Lower lobe of right lung (tissue), 2 donors: ENCODE data around the gene COCH. TPM values are rescaled to one million over a fixed set of nuclear protein-coding genes. Genes with fewer than 3 reads are reported as not detected.
"Not testable (repeated sequence)": the region's sequence is repeated elsewhere in the genome, so short reads cannot be mapped to it uniquely, and the experiment has no call there.

Source experiments
- ATAC-seq, 2 donors: fragments of 200-7000 bp; cut with Tn5 transposase; one replicate each; pipeline ENCODE4 v1.9.1; 2020 to 2022; ENCODE audit warnings: mild to moderate bottlenecking in 2 of 2, moderate library complexity in 2 of 2
- DNase-seq: peaks from one replicate; pipeline ENCODE4 v3.0.0-alpha.2; 2020
- H3K27ac ChIP-seq: fragments of 200-600 bp; one replicate; pipeline ENCODE4 v1.8.0; 2022
- H3K27me3 ChIP-seq: fragments of 200-600 bp; one replicate; pipeline ENCODE4 v1.8.0; 2022; ENCODE audit warnings: low read depth
- H3K36me3 ChIP-seq: fragments of 200-600 bp; one replicate; pipeline ENCODE4 v1.8.0; 2022; ENCODE audit warnings: mild to moderate bottlenecking
- H3K4me1 ChIP-seq: fragments of 200-600 bp; one replicate; pipeline ENCODE4 v1.8.0; 2022
- H3K4me3 ChIP-seq: fragments of 200-600 bp; one replicate; pipeline ENCODE4 v1.8.0; 2022; ENCODE audit warnings: mild to moderate bottlenecking
- H3K9me3 ChIP-seq: fragments of 200-600 bp; one replicate; pipeline ENCODE4 v1.8.0; 2022
- CTCF ChIP-seq: fragments of 200-600 bp; IDR thresholded peaks from one replicate; pipeline ENCODE4 v1.8.0; 2022; ENCODE audit warnings: antibody characterized with exemption, mild to moderate bottlenecking
- intact Hi-C: fragments of 100-400 bp; cut with DNase I; formaldehyde crosslinking; loops from one replicate; pipeline ENCODE4 v1.11.0; 2022
- total RNA-seq: library from RNA; stranded (reverse); fragmentation: NEBNext Ultra II Directional; extraction: Animal tissue kit (Norgen Biotek cat#: 25700); gene quantifications from one replicate; pipeline ENCODE4 v1.2.1, GENCODE V29; 2021
- donor health status: DM: no; HTN: yes; CAD: no; lungs with severe emphysema.

Gene COCH
- total RNA-seq, 1 donor from 2014 or later, result 0.50 TPM

GRCh38 chr14:30896435-30896834 is 22.1 kb downstream of the COCH start:
- no peak for DNase-seq
- H3K27me3 ChIP-seq, result no peaks in the 10 kb centered on the region
- H3K27ac ChIP-seq, result no peak overlapping the region
- no peak for ATAC-seq
- peaks cover 40% of the 10 kb centered on the region for H3K36me3 ChIP-seq
- TF ChIP-seq CTCF, result no peak
- H3K4me3 ChIP-seq, result no peak overlapping the region
- no peaks in the 10 kb centered on the region for H3K4me1 ChIP-seq
- intact Hi-C loops, result no loop called here
- H3K9me3 ChIP-seq, result no peaks in the 10 kb centered on the region

GRCh38 chr14:30897121-30897520 is 22.8 kb downstream of the COCH start:
- H3K27me3 ChIP-seq, H3K4me3 ChIP-seq, ATAC-seq, DNase-seq, H3K4me1 ChIP-seq, intact Hi-C loops, H3K9me3 ChIP-seq, H3K27ac ChIP-seq: not testable (repeated sequence)
- H3K36me3 ChIP-seq, result peaks cover 47% of the 10 kb centered on the region

DNA sequence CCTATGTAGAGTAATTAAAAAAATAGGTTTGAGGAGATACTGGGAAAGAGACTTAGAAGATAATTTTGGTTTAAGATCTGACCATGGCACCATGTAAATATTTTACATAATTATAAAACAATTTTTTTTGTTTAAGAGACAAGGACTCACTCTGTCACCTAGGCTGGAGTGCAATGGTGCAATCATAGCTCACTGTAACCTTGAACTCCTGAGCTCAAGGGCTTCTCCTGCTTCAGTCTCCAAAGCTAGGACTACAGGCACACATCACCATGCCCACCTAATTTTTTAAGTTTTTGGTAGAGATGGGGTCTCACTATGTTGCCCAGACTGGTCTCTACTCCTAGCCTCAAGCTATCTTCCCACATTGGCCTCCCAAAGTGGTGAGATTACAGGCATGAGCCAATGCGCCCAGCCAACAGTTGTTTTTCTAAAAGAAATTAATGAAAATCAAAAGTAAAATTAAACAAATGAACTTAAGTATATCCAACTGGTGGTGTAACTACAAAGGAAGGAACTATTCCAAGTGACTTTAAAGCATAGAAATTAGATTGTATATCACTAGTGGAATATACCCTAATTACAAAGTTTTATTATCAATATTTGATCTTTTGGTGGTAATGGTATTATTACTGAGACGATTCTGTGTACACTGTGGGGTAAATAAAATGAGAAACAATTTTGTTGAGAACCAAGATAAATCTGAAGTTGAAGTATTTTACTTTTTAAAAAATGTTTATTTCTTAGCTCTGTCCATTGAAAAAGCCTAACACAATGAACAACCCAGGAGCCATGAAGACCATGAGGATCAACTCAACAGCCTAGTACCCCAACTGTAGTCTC is 29.1 kb downstream of the COCH start:
- ATAC-seq (no peak), DNase-seq (no peak)
- TF ChIP-seq CTCF, result no peak
- Histone ChIP-seq H3K27ac (no peak overlapping the region), H3K36me3 (peaks cover 75% of the 10 kb centered on the region), H3K4me3 (no peak overlapping the region), H3K27me3 (no peaks in the 10 kb centered on the region), H3K9me3 (no peaks in the 10 kb centered on the region), H3K4me1 (no peaks in the 10 kb centered on the region)
- intact Hi-C loops, result no loop called here

- Histone ChIP-seq H3K27ac (no peak overlapping the region), H3K36me3 (peaks cover 90% of the 10 kb centered on the region)
- no peak for DNase-seq
Observed at GRCh38 chr14:30906752-30907658, 32.6 kb downstream of the COCH start.

GRCh38 chr14:30907659-30908057 is 33.3 kb downstream of the COCH start:
- no peak for TF ChIP-seq CTCF
- Histone ChIP-seq H3K9me3 (no peaks in the 10 kb centered on the region), H3K4me3 (no peak overlapping the region), H3K27ac (no peak overlapping the region), H3K27me3 (no peaks in the 10 kb centered on the region), H3K36me3 (peaks cover 90% of the 10 kb centered on the region), H3K4me1 (no peaks in the 10 kb centered on the region)
- no peak for ATAC-seq
- intact Hi-C loops, result no loop called here
- no peak for DNase-seq

More at GRCh38 chr14:30906752-30907658, 32.6 kb downstream of the COCH start:
- ATAC-seq, result no peak
- Histone ChIP-seq H3K4me3 (no peak overlapping the region), H3K4me1 (no peaks in the 10 kb centered on the region), H3K9me3 (no peaks in the 10 kb centered on the region), H3K27me3 (no peaks in the 10 kb centered on the region)
- no peak for TF ChIP-seq CTCF
- intact Hi-C loops, result no loop called here
